ENCODE measurements around the gene LYSMD3. TPM values are rescaled to one million over a fixed set of nuclear protein-coding genes. Genes with fewer than 3 reads are reported as not detected.

The LYSMD3 gene
- polyA plus RNA-seq, 2 donors, result 4.0 to 4.9 TPM

GRCh38 chr5:90530736-90531487 is 1.5 kb upstream of the LYSMD3 start:
- Histone ChIP-seq H3K27me3 (ENCODE audit: control insufficient read depth in 1 of 2, insufficient read depth in 2 of 2, low read length in 2 of 2) (peaks cover 0 to 4% of the 10 kb centered on the region in 2 donors), H3K9me3 (ENCODE audit: control insufficient read depth in 2 of 2, insufficient read depth in 1 of 2, low read depth in 1 of 2, low read length in 1 of 2) (no peaks in the 10 kb centered on the region), H3K36me3 (ENCODE audit: control insufficient read depth in 2 of 2, insufficient read depth in 2 of 2, low read length in 1 of 2) (no peaks in the 10 kb centered on the region), H3K4me3 (ENCODE audit: low read depth in 1 of 2, low read length in 2 of 2) (no peak overlapping the region), H3K27ac (ENCODE audit: low read depth in 2 of 2, low read length in 1 of 2) (no peak overlapping the region), H3K4me1 (ENCODE audit: control insufficient read depth in 2 of 2, insufficient read depth in 2 of 2, low read length in 1 of 2) (no peaks in the 10 kb centered on the region)
- 39 to 47% methylated on average over 9 of the region's 9 CpGs for whole genome bisulfite sequencing, 2 donors

DNA sequence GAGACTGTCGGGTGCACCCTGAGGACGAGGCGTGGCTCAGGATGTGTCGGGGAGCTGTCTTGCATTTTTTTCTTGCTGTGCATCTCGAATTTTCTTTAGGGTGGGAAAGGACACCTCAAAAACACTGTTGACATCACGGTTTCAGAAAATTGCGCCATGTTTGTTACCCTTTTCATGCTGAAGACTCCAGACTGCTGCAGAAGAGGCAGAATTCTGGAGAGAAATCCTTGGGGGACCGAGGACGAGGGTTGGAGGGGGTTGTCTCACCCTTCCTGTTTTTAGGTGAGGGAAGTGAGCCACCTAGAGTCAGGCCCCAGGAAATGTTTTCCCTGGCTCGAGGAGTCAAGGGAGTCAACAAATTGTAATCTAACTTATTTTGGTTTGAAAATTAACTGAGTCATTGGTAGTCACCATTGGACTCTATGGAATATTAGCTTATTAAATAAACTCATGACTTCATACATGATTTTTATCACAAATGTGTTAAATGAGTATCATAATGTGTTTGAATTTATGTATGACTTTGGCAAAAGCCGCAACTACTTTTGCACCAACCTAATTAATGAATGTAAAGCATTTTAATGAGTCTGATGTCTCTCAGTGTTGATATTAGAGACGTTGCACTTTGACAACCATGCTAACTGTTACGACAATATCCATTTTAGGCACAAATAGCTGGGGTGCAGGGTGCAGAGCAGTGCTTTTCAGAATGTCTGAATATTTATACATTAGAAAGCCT is 724 bp upstream of the LYSMD3 start:
- Histone ChIP-seq H3K4me3 (ENCODE audit: low read depth in 1 of 2, low read length in 2 of 2) (peak overlapping the region; percentile 83 to 88), H3K27me3 (ENCODE audit: control insufficient read depth in 1 of 2, insufficient read depth in 2 of 2, low read length in 2 of 2) (peaks cover 0 to 4% of the 10 kb centered on the region in 2 donors), H3K9me3 (ENCODE audit: control insufficient read depth in 2 of 2, insufficient read depth in 1 of 2, low read depth in 1 of 2, low read length in 1 of 2) (no peaks in the 10 kb centered on the region), H3K27ac (ENCODE audit: low read depth in 2 of 2, low read length in 1 of 2) (peak overlapping the region; percentile 88 to 91), H3K4me1 (ENCODE audit: control insufficient read depth in 2 of 2, insufficient read depth in 2 of 2, low read length in 1 of 2) (no peaks in the 10 kb centered on the region), H3K36me3 (ENCODE audit: control insufficient read depth in 2 of 2, insufficient read depth in 2 of 2, low read length in 1 of 2) (no peaks in the 10 kb centered on the region)
- WGBS, 2 donors, result 5 to 7% methylated on average over 13 of the region's 13 CpGs

GRCh38 chr5:90528601-90529193 is 687 bp downstream of the LYSMD3 start:
- Histone ChIP-seq H3K9me3 (ENCODE audit: control insufficient read depth in 2 of 2, insufficient read depth in 1 of 2, low read depth in 1 of 2, low read length in 1 of 2) (no peaks in the 10 kb centered on the region), H3K27me3 (ENCODE audit: control insufficient read depth in 1 of 2, insufficient read depth in 2 of 2, low read length in 2 of 2) (peaks cover 0 to 1% of the 10 kb centered on the region in 2 donors), H3K36me3 (ENCODE audit: control insufficient read depth in 2 of 2, insufficient read depth in 2 of 2, low read length in 1 of 2) (no peaks in the 10 kb centered on the region), H3K4me1 (ENCODE audit: control insufficient read depth in 2 of 2, insufficient read depth in 2 of 2, low read length in 1 of 2) (no peaks in the 10 kb centered on the region), H3K4me3 (ENCODE audit: low read depth in 1 of 2, low read length in 2 of 2) (peak overlapping the region; percentile 83 to 87), H3K27ac (ENCODE audit: low read depth in 2 of 2, low read length in 1 of 2) (peak overlapping the region; percentile 87 to 89)
- 3 to 4% methylated on average over 18 of the region's 18 CpGs for WGBS, 2 donors

GRCh38 chr5:90519081-90519480 is 10.3 kb downstream of the LYSMD3 start:
- WGBS, 2 donors, result 68 to 78% methylated on average over 7 of the region's 7 CpGs
- Histone ChIP-seq H3K36me3 (ENCODE audit: control insufficient read depth in 2 of 2, insufficient read depth in 2 of 2, low read length in 1 of 2) (no peaks in the 10 kb centered on the region), H3K27me3 (ENCODE audit: control insufficient read depth in 1 of 2, insufficient read depth in 2 of 2, low read length in 2 of 2) (no peaks in the 10 kb centered on the region)

DNA sequence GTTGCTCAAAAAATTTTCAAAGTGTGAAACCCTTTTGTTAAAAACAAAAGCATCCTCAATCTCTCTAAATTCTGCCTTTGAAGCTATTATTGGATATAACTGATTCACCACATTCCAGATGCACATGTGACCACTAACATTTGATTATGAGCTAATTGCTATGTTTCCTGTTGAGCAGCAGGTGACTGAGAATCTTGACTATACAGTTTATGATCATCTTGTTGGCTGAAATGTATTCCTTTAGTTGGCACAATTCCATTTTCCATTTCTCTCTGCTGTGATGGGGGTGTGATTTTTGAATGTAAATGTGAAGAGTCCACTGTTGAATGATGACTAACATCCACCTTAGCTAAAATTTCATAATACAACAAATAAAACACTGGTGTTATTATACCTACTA is 10.7 kb downstream of the LYSMD3 start:
- H3K27me3 ChIP-seq (ENCODE audit: control insufficient read depth in 1 of 2, insufficient read depth in 2 of 2, low read length in 2 of 2), result no peaks in the 10 kb centered on the region
- no peaks in the 10 kb centered on the region for H3K36me3 ChIP-seq (ENCODE audit: control insufficient read depth in 2 of 2, insufficient read depth in 2 of 2, low read length in 1 of 2)
- no peak overlapping the region for H3K4me3 ChIP-seq (ENCODE audit: low read depth in 1 of 2, low read length in 2 of 2)
- H3K9me3 ChIP-seq (ENCODE audit: control insufficient read depth in 2 of 2, insufficient read depth in 1 of 2, low read depth in 1 of 2, low read length in 1 of 2), result no peaks in the 10 kb centered on the region
- H3K27ac ChIP-seq (ENCODE audit: low read depth in 2 of 2, low read length in 1 of 2), result peak overlapping the region in 1 of 2 donors; percentile 70
- no peaks in the 10 kb centered on the region for H3K4me1 ChIP-seq (ENCODE audit: control insufficient read depth in 2 of 2, insufficient read depth in 2 of 2, low read length in 1 of 2)

More at GRCh38 chr5:90519081-90519480, 10.3 kb downstream of the LYSMD3 start:
- no peak overlapping the region for H3K4me3 ChIP-seq (ENCODE audit: low read depth in 1 of 2, low read length in 2 of 2)
- H3K9me3 ChIP-seq (ENCODE audit: control insufficient read depth in 2 of 2, insufficient read depth in 1 of 2, low read depth in 1 of 2, low read length in 1 of 2), result no peaks in the 10 kb centered on the region
- H3K27ac ChIP-seq (ENCODE audit: low read depth in 2 of 2, low read length in 1 of 2), result peak overlapping the region in 1 of 2 donors; percentile 70
- H3K4me1 ChIP-seq (ENCODE audit: control insufficient read depth in 2 of 2, insufficient read depth in 2 of 2, low read length in 1 of 2), result no peaks in the 10 kb centered on the region

DNA sequence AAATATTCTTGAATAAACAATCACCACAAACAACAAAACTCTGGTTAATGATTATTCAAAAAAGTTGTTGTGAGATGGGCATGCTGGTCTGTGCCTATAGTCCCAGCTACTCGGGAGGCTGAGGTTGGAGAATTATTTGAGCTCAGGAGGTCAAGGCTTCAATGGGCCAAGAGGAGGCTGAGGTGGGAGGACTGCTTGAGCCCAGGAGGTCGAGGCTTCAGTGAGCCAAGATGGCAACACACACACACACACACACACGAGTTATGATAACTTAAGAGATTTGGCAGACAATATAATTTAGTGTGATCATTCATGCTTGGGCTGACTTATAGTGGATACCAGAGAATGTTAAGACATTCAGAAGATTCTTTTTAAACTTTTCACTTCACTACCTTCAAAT is 14.9 kb downstream of the LYSMD3 start:
- Histone ChIP-seq H3K4me1 (ENCODE audit: control insufficient read depth in 2 of 2, insufficient read depth in 2 of 2, low read length in 1 of 2) (no peaks in the 10 kb centered on the region), H3K9me3 (ENCODE audit: control insufficient read depth in 2 of 2, insufficient read depth in 1 of 2, low read depth in 1 of 2, low read length in 1 of 2) (no peaks in the 10 kb centered on the region), H3K27ac (ENCODE audit: low read depth in 2 of 2, low read length in 1 of 2) (no peak overlapping the region), H3K36me3 (ENCODE audit: control insufficient read depth in 2 of 2, insufficient read depth in 2 of 2, low read length in 1 of 2) (no peaks in the 10 kb centered on the region), H3K27me3 (ENCODE audit: control insufficient read depth in 1 of 2, insufficient read depth in 2 of 2, low read length in 2 of 2) (no peaks in the 10 kb centered on the region), H3K4me3 (ENCODE audit: low read depth in 1 of 2, low read length in 2 of 2) (no peak overlapping the region)
- 77 to 79% methylated on average over 3 of the region's 3 CpGs for WGBS, 2 donors

DNA sequence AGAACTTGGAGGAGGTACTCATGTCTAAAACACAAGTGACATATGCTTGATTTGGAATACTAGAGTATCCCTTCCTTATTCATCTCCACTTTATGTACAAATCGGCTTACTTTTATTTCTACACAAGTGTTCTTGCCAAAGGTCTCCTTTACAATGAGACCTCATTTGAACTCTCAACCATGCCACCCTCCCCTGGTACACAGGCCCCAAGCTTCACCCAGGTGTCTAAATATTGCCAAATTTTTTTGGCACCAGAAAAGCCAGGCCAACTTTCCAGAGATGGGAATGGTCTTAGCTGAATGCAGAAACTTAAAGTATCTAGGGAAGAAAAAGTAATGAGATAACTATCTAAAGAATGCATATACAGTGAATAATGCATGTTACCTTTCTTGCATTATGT is 18.9 kb downstream of the LYSMD3 start:
- 93 to 100% methylated on average over 1 of the region's 1 CpG for WGBS, 2 donors
- H3K4me1 ChIP-seq (ENCODE audit: control insufficient read depth in 2 of 2, insufficient read depth in 2 of 2, low read length in 1 of 2), result no peaks in the 10 kb centered on the region

GRCh38 chr5:90506221-90506620 is 23.2 kb downstream of the LYSMD3 start:
- H3K4me1 ChIP-seq (ENCODE audit: control insufficient read depth in 2 of 2, insufficient read depth in 2 of 2, low read length in 1 of 2), result no peaks in the 10 kb centered on the region
- no peak overlapping the region for H3K27ac ChIP-seq (ENCODE audit: low read depth in 2 of 2, low read length in 1 of 2)
- H3K9me3 ChIP-seq (ENCODE audit: control insufficient read depth in 2 of 2, insufficient read depth in 1 of 2, low read depth in 1 of 2, low read length in 1 of 2), result no peaks in the 10 kb centered on the region
- no peak overlapping the region for H3K4me3 ChIP-seq (ENCODE audit: low read depth in 1 of 2, low read length in 2 of 2)
- H3K36me3 ChIP-seq (ENCODE audit: control insufficient read depth in 2 of 2, insufficient read depth in 2 of 2, low read length in 1 of 2), result no peaks in the 10 kb centered on the region
- no peaks in the 10 kb centered on the region for H3K27me3 ChIP-seq (ENCODE audit: control insufficient read depth in 1 of 2, insufficient read depth in 2 of 2, low read length in 2 of 2)

More for the DNA sequence above, 18.9 kb downstream of the LYSMD3 start:
- no peak overlapping the region for H3K27ac ChIP-seq (ENCODE audit: low read depth in 2 of 2, low read length in 1 of 2)
- H3K4me3 ChIP-seq (ENCODE audit: low read depth in 1 of 2, low read length in 2 of 2), result no peak overlapping the region
- no peaks in the 10 kb centered on the region for H3K36me3 ChIP-seq (ENCODE audit: control insufficient read depth in 2 of 2, insufficient read depth in 2 of 2, low read length in 1 of 2)
- H3K9me3 ChIP-seq (ENCODE audit: control insufficient read depth in 2 of 2, insufficient read depth in 1 of 2, low read depth in 1 of 2, low read length in 1 of 2), result no peaks in the 10 kb centered on the region
- no peaks in the 10 kb centered on the region for H3K27me3 ChIP-seq (ENCODE audit: control insufficient read depth in 1 of 2, insufficient read depth in 2 of 2, low read length in 2 of 2)

DNA sequence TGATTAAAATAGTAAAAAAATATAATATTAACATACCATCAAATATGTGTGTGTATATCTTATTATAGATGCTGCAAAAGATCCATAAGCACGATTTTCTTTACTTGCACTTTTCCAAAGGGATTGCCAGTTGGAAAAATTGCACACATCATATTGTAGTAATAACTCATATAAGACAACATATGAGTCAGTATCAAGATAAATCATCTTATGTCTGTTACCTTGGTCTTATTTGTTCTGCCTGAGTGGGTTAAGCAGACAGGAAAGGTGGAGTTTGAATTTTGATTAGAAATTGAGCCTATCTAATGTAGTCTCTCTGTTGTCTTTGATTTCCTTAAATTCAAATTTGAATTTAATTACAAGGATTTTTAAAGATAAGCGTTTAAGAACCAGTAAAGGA is 24.6 kb downstream of the LYSMD3 start:
- WGBS, 2 donors, result 90 to 93% methylated on average over 2 of the region's 2 CpGs

More for the DNA sequence above, 24.6 kb downstream of the LYSMD3 start:
- H3K9me3 ChIP-seq (ENCODE audit: control insufficient read depth in 2 of 2, insufficient read depth in 1 of 2, low read depth in 1 of 2, low read length in 1 of 2), result no peaks in the 10 kb centered on the region
- H3K4me3 ChIP-seq (ENCODE audit: low read depth in 1 of 2, low read length in 2 of 2), result no peak overlapping the region
- H3K36me3 ChIP-seq (ENCODE audit: control insufficient read depth in 2 of 2, insufficient read depth in 2 of 2, low read length in 1 of 2), result no peaks in the 10 kb centered on the region
- H3K4me1 ChIP-seq (ENCODE audit: control insufficient read depth in 2 of 2, insufficient read depth in 2 of 2, low read length in 1 of 2), result no peaks in the 10 kb centered on the region
- H3K27ac ChIP-seq (ENCODE audit: low read depth in 2 of 2, low read length in 1 of 2), result no peak overlapping the region
- H3K27me3 ChIP-seq (ENCODE audit: control insufficient read depth in 1 of 2, insufficient read depth in 2 of 2, low read length in 2 of 2), result no peaks in the 10 kb centered on the region

Measured in esophagus (tissue), 2 donors.